ENCODE measurements around the gene PRMT3. TPM values are rescaled to one million over a fixed set of nuclear protein-coding genes. Genes with fewer than 3 reads are reported as not detected.

PRMT3 gene
- total RNA-seq, 1 experiment from 2014 or later, result 22.6 TPM

GRCh38 chr11:20397281-20397680 is 9.8 kb downstream of the PRMT3 start:
- no peak overlapping the region for H4K91ac ChIP-seq (ENCODE audit: insufficient read length, low read depth, low read length)
- no peak overlapping the region for H2BK120ac ChIP-seq (ENCODE audit: low read depth, low read length, poor library complexity, severe bottlenecking)
- H4K8ac ChIP-seq (replicated peaks; ENCODE audit: insufficient read length, low read depth, low read length), result no peak overlapping the region
- no peak overlapping the region for H3K27ac ChIP-seq (ENCODE audit: insufficient read length, low read depth, low read length)
- peaks cover 21 to 57% (median 29%) of the 10 kb centered on the region in 3 experiments; a peak in 6 of 7 replicates for H3K36me3 Mint-ChIP-seq (ENCODE audit: insufficient read depth in 1 of 3, low read depth in 3 of 3)
- DNase-seq, result no peak
- no peak overlapping the region for H3K9ac ChIP-seq (ENCODE audit: extremely low read depth, insufficient read length, low read length)
- no peak overlapping the region for H2BK12ac ChIP-seq (ENCODE audit: insufficient read length, low read depth, low read length)
- no peak overlapping the region for H2BK5ac ChIP-seq (ENCODE audit: insufficient read length, low read length)
- H3K4me1 ChIP-seq (ENCODE audit: insufficient read depth, low read length), result no peaks in the 10 kb centered on the region
- H3K4me2 ChIP-seq (ENCODE audit: insufficient read depth, insufficient read length, low read length), result no peak overlapping the region
- no peaks in the 10 kb centered on the region for H3K23me2 ChIP-seq (ENCODE audit: insufficient read length, low read depth, low read length, poor library complexity, severe bottlenecking)
- no peak overlapping the region for H2BK15ac ChIP-seq (ENCODE audit: low read depth, low read length)
- H3K79me1 ChIP-seq (ENCODE audit: insufficient read depth, low read depth, low read length, poor library complexity, severe bottlenecking), result no peaks in the 10 kb centered on the region
- no peak overlapping the region for H3K14ac ChIP-seq (ENCODE audit: insufficient read depth, low read length)
- H3K27me3 Mint-ChIP-seq (ENCODE audit: low read depth), result no peaks in the 10 kb centered on the region
- H3K23ac ChIP-seq (ENCODE audit: insufficient read length, low read depth, low read length), result no peak overlapping the region
- H4K20me1 ChIP-seq (ENCODE audit: control insufficient read depth, insufficient read depth, insufficient read length), result no peaks in the 10 kb centered on the region
- WGBS (ENCODE audit: extremely low coverage, insufficient read length, low lambda C conversion rate), result no CpG with 5 or more reads among the region's 3 CpGs
- no peaks in the 10 kb centered on the region for H3K9me3 Mint-ChIP-seq
- H3K9me3 ChIP-seq (ENCODE audit: control insufficient read depth, low read depth, low read length), result no peaks in the 10 kb centered on the region
- H3K56ac ChIP-seq (ENCODE audit: insufficient read length, low read depth, low read length), result no peak overlapping the region
- H3K18ac ChIP-seq (ENCODE audit: insufficient read length, low read depth, low read length), result no peak overlapping the region
- no peak overlapping the region for H3T11ph ChIP-seq (ENCODE audit: low read length)
- H3K79me2 ChIP-seq (ENCODE audit: insufficient read depth, low read length), result no peaks in the 10 kb centered on the region
- H3K27me3 ChIP-seq (ENCODE audit: insufficient read depth, low read length), result no peaks in the 10 kb centered on the region
- no peak overlapping the region for H2BK20ac ChIP-seq (ENCODE audit: low read depth, low read length, poor library complexity, severe bottlenecking)
- no peak overlapping the region for H3K27ac Mint-ChIP-seq
- no peak overlapping the region for H3K4me3 Mint-ChIP-seq
- H4K5ac ChIP-seq (ENCODE audit: insufficient read length, low read depth, low read length), result no peak overlapping the region
- no peak overlapping the region for H2AK5ac ChIP-seq (ENCODE audit: insufficient read length, low read length)
- H3K4ac ChIP-seq (ENCODE audit: low read depth, low read length), result no peak overlapping the region
- no peak overlapping the region for H2AFZ ChIP-seq (ENCODE audit: low read length)
- peak; percentile 72 for TF ChIP-seq CTCF (conservative IDR thresholded peaks at IDR 0.05)
- H3K4me1 Mint-ChIP-seq, result no peaks in the 10 kb centered on the region
